GM10266 (cell line): ENCODE data around the gene MAPKAP1.

Experiments
- DNase-seq: peaks from one replicate; pipeline ENCODE4 v3.0.0; 2012; ENCODE audit errors: extremely low spot score
- CTCF ChIP-seq: IDR thresholded peaks from 2 replicates; pipeline ENCODE4 v1.5.1; 2012; ENCODE audit warnings: mild to moderate bottlenecking, low read depth; ENCODE audit not compliant: control insufficient read depth, insufficient read depth; ENCODE audit errors: missing control alignments

The MAPKAP1 gene

GRCh38 chr9:125426926-125427325 lies 280.1 kb downstream of the MAPKAP1 start:
- no peak for DNase-seq
- no peak for TF ChIP-seq CTCF

- TF ChIP-seq CTCF: no peak
- no peak for DNase-seq
These were observed 281.0 kb downstream of the MAPKAP1 start for GRCh38 chr9:125425901-125426515.

GRCh38 chr9:125425170-125425897 lies 281.7 kb downstream of the MAPKAP1 start:
- DNase-seq: no peak
- no peak for TF ChIP-seq CTCF

GRCh38 chr9:125423964-125424363 lies 283.0 kb downstream of the MAPKAP1 start:
- DNase-seq: no peak
- TF ChIP-seq CTCF: no peak

- no peak for DNase-seq
- TF ChIP-seq CTCF: no peak
These were observed 284.2 kb downstream of the MAPKAP1 start for GRCh38 chr9:125422853-125423252.

- DNase-seq: no peak
- no peak for TF ChIP-seq CTCF
These were observed 285.3 kb downstream of the MAPKAP1 start for GRCh38 chr9:125421591-125422181.

GRCh38 chr9:125421166-125421565 lies 285.8 kb downstream of the MAPKAP1 start:
- no peak for TF ChIP-seq CTCF
- no peak for DNase-seq
